Measurements from ENCODE around the gene MAX. TPM values are rescaled to one million over a fixed set of nuclear protein-coding genes. Genes with fewer than 3 reads are reported as not detected.
A peak's percentile ranks its signal among the peaks of the same experiment; 100 is the strongest.

MAX gene
- total and polyA plus RNA-seq, 2 donors from 2014 or later: 48.9 to 89.4 TPM

DNA sequence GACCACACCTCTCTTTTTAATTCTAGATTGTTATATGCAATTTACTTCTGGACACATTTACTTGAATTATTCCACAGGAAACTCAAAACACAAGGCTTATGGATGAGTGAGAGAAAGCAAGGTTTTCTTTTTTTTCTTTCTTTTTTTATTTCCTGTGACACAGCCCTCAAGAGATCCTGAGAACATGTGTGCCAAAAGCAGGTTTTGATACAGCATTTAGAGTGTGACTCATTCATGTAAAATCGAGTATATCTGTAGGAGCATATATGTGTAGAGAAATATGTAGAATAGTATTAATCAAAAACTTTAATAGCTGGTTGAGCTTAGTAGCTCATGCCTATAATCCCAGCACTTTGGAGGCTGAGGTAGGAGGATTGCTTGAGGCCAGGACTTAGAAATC, 4.4 kb upstream of the MAX start:
- no peaks in the 10 kb centered on the region for H3K36me3 ChIP-seq (ENCODE audit: control insufficient read depth in 2 of 3, insufficient read depth in 3 of 3, low read length in 3 of 3)
- H3K27me3 ChIP-seq (ENCODE audit: control insufficient read depth, insufficient read depth, low read length): peaks cover 4% of the 10 kb centered on the region
- H3K4me1 ChIP-seq (ENCODE audit: control insufficient read depth in 2 of 3, insufficient read depth in 2 of 3, low read depth in 1 of 3, low read length in 3 of 3): no peaks in the 10 kb centered on the region
- no peak overlapping the region for H3K9ac ChIP-seq (ENCODE audit: low read length in 3 of 3)
- FAIRE-seq: no peak
- intact Hi-C loops (cut with DNase I): no loop called here
- no peak overlapping the region for H3K4me3 ChIP-seq (ENCODE audit: low read length in 3 of 3)
- H3K27ac ChIP-seq (ENCODE audit: low read depth in 2 of 2, low read length in 2 of 2): no peak overlapping the region
- TF ChIP-seq, protein P1, sequence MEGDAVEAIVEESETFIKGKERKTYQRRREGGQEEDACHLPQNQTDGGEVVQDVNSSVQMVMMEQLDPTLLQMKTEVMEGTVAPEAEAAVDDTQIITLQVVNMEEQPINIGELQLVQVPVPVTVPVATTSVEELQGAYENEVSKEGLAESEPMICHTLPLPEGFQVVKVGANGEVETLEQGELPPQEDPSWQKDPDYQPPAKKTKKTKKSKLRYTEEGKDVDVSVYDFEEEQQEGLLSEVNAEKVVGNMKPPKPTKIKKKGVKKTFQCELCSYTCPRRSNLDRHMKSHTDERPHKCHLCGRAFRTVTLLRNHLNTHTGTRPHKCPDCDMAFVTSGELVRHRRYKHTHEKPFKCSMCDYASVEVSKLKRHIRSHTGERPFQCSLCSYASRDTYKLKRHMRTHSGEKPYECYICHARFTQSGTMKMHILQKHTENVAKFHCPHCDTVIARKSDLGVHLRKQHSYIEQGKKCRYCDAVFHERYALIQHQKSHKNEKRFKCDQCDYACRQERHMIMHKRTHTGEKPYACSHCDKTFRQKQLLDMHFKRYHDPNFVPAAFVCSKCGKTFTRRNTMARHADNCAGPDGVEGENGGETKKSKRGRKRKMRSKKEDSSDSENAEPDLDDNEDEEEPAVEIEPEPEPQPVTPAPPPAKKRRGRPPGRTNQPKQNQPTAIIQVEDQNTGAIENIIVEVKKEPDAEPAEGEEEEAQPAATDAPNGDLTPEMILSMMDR (IDR thresholded peaks at IDR 0.05; ENCODE audit: borderline replicate concordance, extremely low read depth, insufficient read depth): no peak
- no peak for DNase-seq
- no peaks in the 10 kb centered on the region for H3K9me3 ChIP-seq (ENCODE audit: control insufficient read depth in 2 of 3, insufficient read depth in 1 of 3, low read length in 3 of 3)

DNA sequence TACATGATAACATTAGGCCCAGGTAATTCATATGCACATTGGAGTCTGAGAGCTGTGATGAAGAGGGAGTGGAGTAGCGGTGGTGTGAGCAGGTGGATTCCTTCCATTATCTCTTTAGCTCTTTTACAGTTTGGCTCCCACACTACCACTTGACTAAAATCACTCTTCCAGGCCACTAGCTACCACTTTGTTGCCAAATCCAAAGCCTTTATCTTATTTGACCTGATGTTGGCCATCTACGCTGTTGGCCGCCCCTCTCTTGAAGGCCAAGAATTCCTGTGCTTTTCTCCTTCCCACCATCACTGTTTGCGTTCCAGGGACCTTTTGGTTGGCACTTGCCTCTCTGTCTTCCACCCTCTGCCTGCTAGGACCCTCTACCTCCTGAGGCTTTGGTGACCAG, 4.0 kb upstream of the MAX start:
- Histone ChIP-seq H3K9ac (ENCODE audit: low read length in 3 of 3) (no peak overlapping the region), H3K27me3 (ENCODE audit: control insufficient read depth, insufficient read depth, low read length) (peaks cover 4% of the 10 kb centered on the region), H3K4me1 (ENCODE audit: control insufficient read depth in 2 of 3, insufficient read depth in 2 of 3, low read depth in 1 of 3, low read length in 3 of 3) (no peaks in the 10 kb centered on the region), H3K27ac (ENCODE audit: low read depth in 2 of 2, low read length in 2 of 2) (no peak overlapping the region), H3K36me3 (ENCODE audit: control insufficient read depth in 2 of 3, insufficient read depth in 3 of 3, low read length in 3 of 3) (no peaks in the 10 kb centered on the region), H3K4me3 (ENCODE audit: low read length in 3 of 3) (no peak overlapping the region), H3K9me3 (ENCODE audit: control insufficient read depth in 2 of 3, insufficient read depth in 1 of 3, low read length in 3 of 3) (no peaks in the 10 kb centered on the region)
- no peak for DNase-seq
- FAIRE-seq: no peak
- TF ChIP-seq, protein P1 (IDR thresholded peaks at IDR 0.05; ENCODE audit: borderline replicate concordance, extremely low read depth, insufficient read depth): no peak
- intact Hi-C loops (cut with DNase I): no loop called here

DNA sequence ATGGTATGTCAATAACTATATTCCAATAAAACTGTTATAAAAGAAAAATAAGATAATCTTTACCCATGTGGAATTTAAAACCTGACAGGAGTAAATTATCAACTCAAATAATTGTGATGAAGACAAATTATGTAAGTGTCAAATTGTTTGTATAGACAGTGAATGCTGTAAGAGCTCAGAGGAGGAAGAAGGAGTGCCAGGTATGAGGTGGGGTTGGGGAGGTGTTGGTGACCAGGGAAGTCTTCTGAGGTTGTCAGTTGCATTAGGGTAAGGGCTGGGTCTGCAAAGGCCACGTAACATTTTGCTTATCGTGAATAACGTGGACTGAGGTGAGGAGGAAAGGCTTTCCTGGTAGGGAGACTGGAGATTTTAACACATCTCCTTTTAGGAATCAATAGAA, 2.5 kb upstream of the MAX start:
- Histone ChIP-seq H3K9ac (ENCODE audit: low read length in 3 of 3) (no peak overlapping the region), H3K4me1 (ENCODE audit: control insufficient read depth in 2 of 3, insufficient read depth in 2 of 3, low read depth in 1 of 3, low read length in 3 of 3) (peaks cover 0 to 5% (median 0%) of the 10 kb centered on the region in 3 donors), H3K27ac (ENCODE audit: low read depth in 2 of 2, low read length in 2 of 2) (no peak overlapping the region), H3K27me3 (ENCODE audit: control insufficient read depth, insufficient read depth, low read length) (peaks cover 4% of the 10 kb centered on the region), H3K9me3 (ENCODE audit: control insufficient read depth in 2 of 3, insufficient read depth in 1 of 3, low read length in 3 of 3) (no peaks in the 10 kb centered on the region), H3K4me3 (ENCODE audit: low read length in 3 of 3) (no peak overlapping the region), H3K36me3 (ENCODE audit: control insufficient read depth in 2 of 3, insufficient read depth in 3 of 3, low read length in 3 of 3) (no peaks in the 10 kb centered on the region)
- intact Hi-C loops (cut with DNase I): no loop called here
- FAIRE-seq (no peak), DNase-seq (no peak)
- TF ChIP-seq, protein P1 (IDR thresholded peaks at IDR 0.05; ENCODE audit: borderline replicate concordance, extremely low read depth, insufficient read depth): no peak

DNA sequence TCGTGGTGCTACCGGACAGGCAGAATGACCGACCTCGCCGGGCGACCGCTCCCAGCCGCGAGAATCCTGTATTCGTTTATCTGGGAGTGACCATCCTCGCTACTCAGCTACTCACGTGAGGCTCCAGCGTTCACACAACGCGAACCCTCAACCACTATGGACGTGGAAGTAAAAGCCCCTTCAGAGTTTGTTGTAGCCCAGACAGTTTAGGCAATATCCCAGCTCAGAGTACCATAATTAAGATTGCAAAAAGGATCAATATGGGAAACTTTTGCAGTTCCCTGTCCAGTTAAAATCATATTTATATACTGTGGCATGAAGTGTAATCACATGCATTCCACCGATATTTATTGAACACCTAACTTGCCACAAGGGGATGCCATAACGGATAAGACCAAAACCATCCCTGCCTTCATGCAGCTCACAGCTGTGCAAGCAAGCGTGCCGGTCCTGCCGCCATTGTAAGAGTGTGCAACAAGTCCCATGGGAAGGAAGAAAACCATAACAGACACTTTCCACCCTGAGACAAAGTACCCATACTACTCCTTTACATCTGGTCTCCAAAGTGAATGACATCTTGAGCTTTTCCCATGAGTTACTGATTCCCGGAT, 938 bp upstream of the MAX start:
- TF ChIP-seq, protein P1 (IDR thresholded peaks at IDR 0.05; ENCODE audit: borderline replicate concordance, extremely low read depth, insufficient read depth): no peak
- Histone ChIP-seq H3K9ac (ENCODE audit: low read length in 3 of 3) (peak overlapping the region in 2 of 3 donors; percentile 15 to 53), H3K27me3 (ENCODE audit: control insufficient read depth, insufficient read depth, low read length) (peaks cover 4% of the 10 kb centered on the region), H3K36me3 (ENCODE audit: control insufficient read depth in 2 of 3, insufficient read depth in 3 of 3, low read length in 3 of 3) (no peaks in the 10 kb centered on the region), H3K4me3 (ENCODE audit: low read length in 3 of 3) (peak overlapping the region; percentile 80 to 87 (median 82)), H3K27ac (ENCODE audit: low read depth in 2 of 2, low read length in 2 of 2) (no peak overlapping the region), H3K4me1 (ENCODE audit: control insufficient read depth in 2 of 3, insufficient read depth in 2 of 3, low read depth in 1 of 3, low read length in 3 of 3) (peaks cover 0 to 5% (median 0%) of the 10 kb centered on the region in 3 donors), H3K9me3 (ENCODE audit: control insufficient read depth in 2 of 3, insufficient read depth in 1 of 3, low read length in 3 of 3) (no peaks in the 10 kb centered on the region)
- FAIRE-seq (no peak), DNase-seq (peak in 2 of 5 donors; percentile 6 to 43)
- intact Hi-C loops (cut with DNase I): no loop called here

Data from kidney (tissue), 14 donors.